H9 (cell line): ENCODE data around the gene SBK2. TPM values are rescaled to one million over a fixed set of nuclear protein-coding genes. Genes with fewer than 3 reads are reported as not detected.

ENCODE experiments used
- DNase-seq: peaks from one replicate; pipeline ENCODE4 v3.0.0-alpha.2; 2017
- H2AFZ ChIP-seq: one replicate; pipeline ENCODE4 v1.6.1; 2013; ENCODE audit warnings: mild to moderate bottlenecking, low read length, control low read depth, moderate library complexity
- H2AK5ac ChIP-seq: 2 replicates; pipeline ENCODE4 v1.6.1; 2013; ENCODE audit warnings: low read length, control low read depth, mixed read lengths; ENCODE audit not compliant: insufficient read length
- H2BK120ac ChIP-seq: one replicate; pipeline ENCODE4 v1.6.1; 2013; ENCODE audit warnings: low read depth, mild to moderate bottlenecking, low read length, control low read depth, inconsistent platforms; ENCODE audit not compliant: poor library complexity, severe bottlenecking
- H2BK12ac ChIP-seq: 2 replicates; pipeline ENCODE4 v1.6.1; 2013; ENCODE audit warnings: low read length, control low read depth, mixed read lengths, low read depth; ENCODE audit not compliant: insufficient read length
- H2BK15ac ChIP-seq: 2 replicates; pipeline ENCODE4 v1.6.1; 2013; ENCODE audit warnings: low read depth, low read length, control low read depth
- H2BK20ac ChIP-seq: one replicate; pipeline ENCODE4 v1.6.1; 2013; ENCODE audit warnings: low read depth, mild to moderate bottlenecking, low read length, control low read depth, inconsistent platforms; ENCODE audit not compliant: poor library complexity, severe bottlenecking
- H2BK5ac ChIP-seq: 2 replicates; pipeline ENCODE4 v1.6.1; 2013; ENCODE audit warnings: low read length, control low read depth, mixed read lengths; ENCODE audit not compliant: insufficient read length
- H3K14ac ChIP-seq: 2 replicates; pipeline ENCODE4 v1.6.1; 2013; ENCODE audit warnings: low read length, control low read depth; ENCODE audit not compliant: insufficient read depth
- H3K18ac ChIP-seq: 2 replicates; pipeline ENCODE4 v1.6.1; 2013; ENCODE audit warnings: low read depth, mild to moderate bottlenecking, mixed read lengths, low read length, control low read depth; ENCODE audit not compliant: insufficient read length
- H3K23ac ChIP-seq: 2 replicates; pipeline ENCODE4 v1.6.1; 2013; ENCODE audit warnings: low read length, control low read depth, mixed read lengths, low read depth; ENCODE audit not compliant: insufficient read length
- H3K23me2 ChIP-seq: 2 replicates; pipeline ENCODE4 v1.6.1; 2013; ENCODE audit warnings: low read depth, mild to moderate bottlenecking, mixed read lengths, low read length, control low read depth; ENCODE audit not compliant: insufficient read length, poor library complexity, severe bottlenecking
- H3K27ac ChIP-seq: 2 replicates; pipeline ENCODE4 v1.5.1; 2013; ENCODE audit warnings: low read length, control low read depth, mixed read lengths, low read depth; ENCODE audit not compliant: insufficient read length
- H3K27me3 ChIP-seq: 2 replicates; pipeline ENCODE4 v1.6.1; 2013; ENCODE audit warnings: low read length, control low read depth, inconsistent platforms; ENCODE audit not compliant: insufficient read depth
- H3K4ac ChIP-seq: 2 replicates; pipeline ENCODE4 v1.6.1; 2013; ENCODE audit warnings: low read depth, mild to moderate bottlenecking, control low read depth, inconsistent platforms, low read length, moderate library complexity
- H3K4me1 ChIP-seq: 2 replicates; pipeline ENCODE4 v1.6.1; 2013; ENCODE audit warnings: low read length, control low read depth, inconsistent platforms; ENCODE audit not compliant: insufficient read depth
- H3K4me2 ChIP-seq: 2 replicates; pipeline ENCODE4 v1.6.1; 2013; ENCODE audit warnings: low read length, control low read depth, mixed read lengths; ENCODE audit not compliant: insufficient read length, insufficient read depth
- H3K56ac ChIP-seq: 2 replicates; pipeline ENCODE4 v1.6.1; 2013; ENCODE audit warnings: low read depth, mild to moderate bottlenecking, mixed read lengths, low read length, control low read depth; ENCODE audit not compliant: insufficient read length
- H3K79me1 ChIP-seq: 2 replicates; pipeline ENCODE4 v1.6.1; 2013; ENCODE audit warnings: low read depth, mild to moderate bottlenecking, moderate library complexity, low read length, control low read depth, inconsistent platforms; ENCODE audit not compliant: insufficient read depth, poor library complexity, severe bottlenecking
- H3K79me2 ChIP-seq: 2 replicates; pipeline ENCODE4 v1.6.1; 2013; ENCODE audit warnings: low read length, control low read depth, inconsistent platforms; ENCODE audit not compliant: insufficient read depth
- H3K9ac ChIP-seq: 2 replicates; pipeline ENCODE4 v1.6.1; 2013; ENCODE audit warnings: low read length, control low read depth, mixed read lengths; ENCODE audit not compliant: insufficient read length; ENCODE audit errors: extremely low read depth
- H3K9me3 ChIP-seq: one replicate; pipeline ENCODE4 v1.6.1; 2013; ENCODE audit warnings: low read depth, low read length, inconsistent platforms; ENCODE audit not compliant: control insufficient read depth
- H3T11ph ChIP-seq: one replicate; pipeline ENCODE4 v1.6.1; 2013; ENCODE audit warnings: mild to moderate bottlenecking, low read length, control low read depth, inconsistent platforms
- H4K20me1 ChIP-seq: one replicate; pipeline ENCODE4 v1.6.1; 2013; ENCODE audit not compliant: control insufficient read depth, insufficient read length, insufficient read depth
- H4K5ac ChIP-seq: 2 replicates; pipeline ENCODE4 v1.6.1; 2013; ENCODE audit warnings: low read depth, mild to moderate bottlenecking, mixed read lengths, low read length, control low read depth; ENCODE audit not compliant: insufficient read length
- H4K8ac ChIP-seq: replicated peaks from 2 replicates; pipeline ENCODE4 v1.6.1; 2013; ENCODE audit warnings: low read length, control low read depth, mixed read lengths, low read depth; ENCODE audit not compliant: insufficient read length
- H4K91ac ChIP-seq: 2 replicates; pipeline ENCODE4 v1.6.1; 2013; ENCODE audit warnings: low read depth, mild to moderate bottlenecking, moderate library complexity, mixed read lengths, low read length, control low read depth; ENCODE audit not compliant: insufficient read length
- H3K27ac Mint-ChIP-seq, 3 experiments: 2 replicates in 2 of 3; 3 replicates in 1 of 3; pipeline ENCODE4 v1.8.0; 2020 to 2021; ENCODE audit warnings: mixed read lengths in 3 of 3, mild to moderate bottlenecking in 1 of 3, moderate library complexity in 1 of 3
- H3K27me3 Mint-ChIP-seq: 2 replicates; pipeline ENCODE4 v1.8.0; 2021; ENCODE audit warnings: low read depth, mild to moderate bottlenecking, moderate library complexity, mixed read lengths
- H3K36me3 Mint-ChIP-seq, 3 experiments: 2 replicates in 2 of 3; 3 replicates in 1 of 3; pipeline ENCODE4 v1.8.0; 2020 to 2021; ENCODE audit warnings: low read depth in 3 of 3, mixed read lengths in 3 of 3; ENCODE audit not compliant: insufficient read depth in 1 of 3
- H3K4me1 Mint-ChIP-seq, 2 experiments: 2 replicates each; pipeline ENCODE4 v1.8.0; 2020; ENCODE audit warnings: mixed read lengths in 2 of 2
- H3K4me3 Mint-ChIP-seq, 2 experiments: 2 replicates in 1 of 2; 3 replicates in 1 of 2; pipeline ENCODE4 v1.8.0; 2020 to 2021; ENCODE audit warnings: mild to moderate bottlenecking in 2 of 2, mixed read lengths in 2 of 2, moderate library complexity in 1 of 2
- H3K9me3 Mint-ChIP-seq, 2 experiments: 2 replicates in 1 of 2; 3 replicates in 1 of 2; pipeline ENCODE4 v1.8.0; 2020; ENCODE audit warnings: mild to moderate bottlenecking in 2 of 2, mixed read lengths in 2 of 2, moderate library complexity in 1 of 2
- CTCF ChIP-seq: fragments of 200-600 bp; sonication (generic); conservative IDR thresholded peaks from 3 replicates; pipeline ENCODE4 v1.8.0; 2021; ENCODE audit warnings: antibody characterized with exemption, mild to moderate bottlenecking
- WGBS: extraction: QIAGEN DNeasy Blood & Tissue Kit; methylation state at CpG from one replicate; pipeline ENCODE4 v1.1.7; 2013; ENCODE audit warnings: missing lambda C conversion rate, low lambda C conversion rate, mixed read lengths; ENCODE audit not compliant: insufficient read length; ENCODE audit errors: extremely low coverage; 5-methylcytosine and 5-hydroxymethylcytosine counted together
- total RNA-seq: library from RNA; stranded (reverse); gene quantifications from 2 replicates; pipeline ENCODE4 v1.2.1, GENCODE V29; 2021

The SBK2 gene
- total RNA-seq, 1 experiment from 2014 or later, result 2.8 TPM

GRCh38 chr19:55580628-55581144, 43.8 kb upstream of the SBK2 start, which contains the start of gene ZNF579:
TSS of gene ZNF579 (minus strand) at chr19:55580848. CDS start at chr19:55579639, 1,209 bp downstream.
- H3K79me1 ChIP-seq, result peaks cover 3% of the 10 kb centered on the region
- no peaks in the 10 kb centered on the region for H3K9me3 ChIP-seq
- H2BK15ac ChIP-seq, result no peak within 1 kb of the TSS
- no peak within 1 kb of the TSS for H4K5ac ChIP-seq
- no peak within 1 kb of the TSS for H3K56ac ChIP-seq
- H3K4me1 ChIP-seq, result no peaks in the 10 kb centered on the region
- no peak within 1 kb of the TSS for H2AK5ac ChIP-seq
- no peaks in the 10 kb centered on the region for H3K9me3 Mint-ChIP-seq
- H3K4me2 ChIP-seq, result peak within 1 kb of the TSS; percentile 76
- H2BK5ac ChIP-seq, result no peak within 1 kb of the TSS
- no peak within 1 kb of the TSS for H2AFZ ChIP-seq
- no CpG with 5 or more reads among the region's 24 CpGs for WGBS
- H2BK120ac ChIP-seq, result no peak within 1 kb of the TSS
- H4K8ac ChIP-seq, result no peak within 1 kb of the TSS
- peak within 1 kb of the TSS; percentile 89 for H3K14ac ChIP-seq
- peaks cover 1% of the 10 kb centered on the region; the same call in 1 of the 2 replicates for H3K79me2 ChIP-seq
- H3T11ph ChIP-seq, result no peak within 1 kb of the TSS
- no peaks in the 10 kb centered on the region for H3K23me2 ChIP-seq
- no peak within 1 kb of the TSS for H3K27ac ChIP-seq
- no peak within 1 kb of the TSS for H2BK12ac ChIP-seq
- no peak within 1 kb of the TSS for H2BK20ac ChIP-seq
- peak within 1 kb of the TSS; percentile 10 to 93 (median 92); a peak in 5 of 7 replicates for H3K27ac Mint-ChIP-seq
- H3K9ac ChIP-seq, result peak within 1 kb of the TSS; percentile 88
- no peak for TF ChIP-seq CTCF
- H3K36me3 Mint-ChIP-seq, result peaks cover 9 to 25% (median 19%) of the 10 kb centered on the region in 3 experiments
- H3K4ac ChIP-seq, result no peak within 1 kb of the TSS
- H3K23ac ChIP-seq, result no peak within 1 kb of the TSS
- no peaks in the 10 kb centered on the region for H3K27me3 ChIP-seq
- H4K20me1 ChIP-seq, result no peaks in the 10 kb centered on the region
- H4K91ac ChIP-seq, result no peak within 1 kb of the TSS
- peak; percentile 87 for DNase-seq
- H3K18ac ChIP-seq, result peak within 1 kb of the TSS; percentile 91
- peaks cover 14 to 20% of the 10 kb centered on the region in 2 experiments for H3K4me1 Mint-ChIP-seq
- peaks cover 9% of the 10 kb centered on the region for H3K27me3 Mint-ChIP-seq
- peak within 1 kb of the TSS; percentile 89 to 95 for H3K4me3 Mint-ChIP-seq
